Astrocyte (in vitro differentiated cells and primary cell): ENCODE measurements around the gene SUGCT.

ENCODE experiments used
- EZH2 ChIP-seq: IDR thresholded peaks from 2 replicates; pipeline ENCODE4 v1.6.1; 2012; ENCODE audit warnings: mild to moderate bottlenecking, low read length, inconsistent platforms; ENCODE audit not compliant: insufficient read depth
- TF ChIP-seq, protein P1 (sequence below): IDR thresholded peaks from 2 replicates; pipeline ENCODE4 v1.5.1; 2011; ENCODE audit warnings: low read depth, mild to moderate bottlenecking, inconsistent platforms, low read length, moderate library complexity; ENCODE audit not compliant: insufficient read depth

DNA sequence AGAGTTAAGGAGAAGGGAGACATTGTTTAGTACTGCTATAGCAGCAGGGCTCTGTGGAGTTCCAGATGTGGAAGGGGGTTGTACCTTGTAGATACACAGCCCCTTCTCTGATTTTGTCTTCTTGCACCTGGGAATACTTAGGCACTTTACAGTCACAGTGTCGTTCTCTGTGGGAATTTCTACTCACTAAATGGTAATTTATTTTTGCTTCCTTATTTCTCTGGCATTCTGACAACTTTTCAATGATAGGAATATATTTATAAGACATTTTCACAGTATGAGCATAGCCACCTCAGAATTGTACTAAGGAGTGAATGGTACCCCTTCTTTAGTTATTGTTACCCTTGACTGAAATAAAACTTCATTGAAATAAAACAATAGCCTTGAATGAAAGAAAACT lies 132.8 kb downstream of the SUGCT start:
- TF ChIP-seq, protein P1, sequence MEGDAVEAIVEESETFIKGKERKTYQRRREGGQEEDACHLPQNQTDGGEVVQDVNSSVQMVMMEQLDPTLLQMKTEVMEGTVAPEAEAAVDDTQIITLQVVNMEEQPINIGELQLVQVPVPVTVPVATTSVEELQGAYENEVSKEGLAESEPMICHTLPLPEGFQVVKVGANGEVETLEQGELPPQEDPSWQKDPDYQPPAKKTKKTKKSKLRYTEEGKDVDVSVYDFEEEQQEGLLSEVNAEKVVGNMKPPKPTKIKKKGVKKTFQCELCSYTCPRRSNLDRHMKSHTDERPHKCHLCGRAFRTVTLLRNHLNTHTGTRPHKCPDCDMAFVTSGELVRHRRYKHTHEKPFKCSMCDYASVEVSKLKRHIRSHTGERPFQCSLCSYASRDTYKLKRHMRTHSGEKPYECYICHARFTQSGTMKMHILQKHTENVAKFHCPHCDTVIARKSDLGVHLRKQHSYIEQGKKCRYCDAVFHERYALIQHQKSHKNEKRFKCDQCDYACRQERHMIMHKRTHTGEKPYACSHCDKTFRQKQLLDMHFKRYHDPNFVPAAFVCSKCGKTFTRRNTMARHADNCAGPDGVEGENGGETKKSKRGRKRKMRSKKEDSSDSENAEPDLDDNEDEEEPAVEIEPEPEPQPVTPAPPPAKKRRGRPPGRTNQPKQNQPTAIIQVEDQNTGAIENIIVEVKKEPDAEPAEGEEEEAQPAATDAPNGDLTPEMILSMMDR = no peak
- no peak for TF ChIP-seq EZH2
